Neural cell (in vitro differentiated cells): Measurements from ENCODE around the gene ZDHHC14.

Experiments
- CTCF ChIP-seq: fragments of 450-650 bp; IDR thresholded peaks from 2 replicates; pipeline ENCODE4 v1.5.1; 2014; ENCODE audit warnings: antibody characterized with exemption, mild to moderate bottlenecking, moderate library complexity; ENCODE audit not compliant: poor library complexity, severe bottlenecking
- EP300 ChIP-seq: fragments of 450-650 bp; conservative IDR thresholded peaks from 2 replicates; pipeline ENCODE4 v1.6.1; 2014; ENCODE audit warnings: antibody characterized with exemption, mild to moderate bottlenecking, moderate library complexity; ENCODE audit not compliant: poor library complexity, severe bottlenecking
- EZH2 ChIP-seq: fragments of 200-600, 300-800 bp; shearing (Covaris generic), sonication (generic); IDR thresholded peaks from 2 replicates; pipeline ENCODE4 v1.6.1; 2014; ENCODE audit warnings: antibody characterized with exemption, low read length, borderline replicate concordance, mild to moderate bottlenecking; ENCODE audit not compliant: insufficient read depth, poor library complexity, severe bottlenecking
- MXI1 ChIP-seq: fragments of 450-650 bp; conservative IDR thresholded peaks from 2 replicates; pipeline ENCODE4 v1.6.1; 2014; ENCODE audit warnings: antibody characterized with exemption, mild to moderate bottlenecking; ENCODE audit not compliant: poor library complexity, severe bottlenecking
- POLR2AphosphoS5 ChIP-seq: IDR thresholded peaks from 2 replicates; pipeline ENCODE4 v1.6.1; 2012
- RAD21 ChIP-seq: fragments of 450-650 bp; conservative IDR thresholded peaks from 2 replicates; pipeline ENCODE4 v1.6.1; 2014; ENCODE audit warnings: antibody characterized with exemption, mild to moderate bottlenecking, moderate library complexity
- REST ChIP-seq: IDR thresholded peaks from 2 replicates; pipeline ENCODE4 v1.6.1; 2012; ENCODE audit warnings: borderline replicate concordance
- SMC3 ChIP-seq: fragments of 450-650 bp; conservative IDR thresholded peaks from 2 replicates; pipeline ENCODE4 v1.6.1; 2014; ENCODE audit warnings: antibody characterized with exemption, mild to moderate bottlenecking, moderate library complexity; ENCODE audit not compliant: poor library complexity
- TAF1 ChIP-seq: IDR thresholded peaks from 2 replicates; pipeline ENCODE4 v1.6.1; 2012; ENCODE audit warnings: low read depth

GRCh38 chr6:157432231-157432891 lies 51.4 kb downstream of the ZDHHC14 start:
- TF ChIP-seq EP300: no peak
- TF ChIP-seq POLR2AphosphoS5: no peak
- TF ChIP-seq CTCF: no peak
- TF ChIP-seq EZH2: no peak
- TF ChIP-seq MXI1: no peak
- TF ChIP-seq REST: no peak
- TF ChIP-seq RAD21: no peak
- TF ChIP-seq TAF1: no peak
- TF ChIP-seq SMC3: no peak
